ENCODE measurements around the gene SMIM1. TPM values are rescaled to one million over a fixed set of nuclear protein-coding genes. Genes with fewer than 3 reads are reported as not detected.

The SMIM1 gene
- total and polyA plus RNA-seq, 9 of the 15 experiments (the other 6 are each of a cell fraction or from before 2014, with no cell fraction given), result 2.3 to 125 (median 24.3) TPM

DNA sequence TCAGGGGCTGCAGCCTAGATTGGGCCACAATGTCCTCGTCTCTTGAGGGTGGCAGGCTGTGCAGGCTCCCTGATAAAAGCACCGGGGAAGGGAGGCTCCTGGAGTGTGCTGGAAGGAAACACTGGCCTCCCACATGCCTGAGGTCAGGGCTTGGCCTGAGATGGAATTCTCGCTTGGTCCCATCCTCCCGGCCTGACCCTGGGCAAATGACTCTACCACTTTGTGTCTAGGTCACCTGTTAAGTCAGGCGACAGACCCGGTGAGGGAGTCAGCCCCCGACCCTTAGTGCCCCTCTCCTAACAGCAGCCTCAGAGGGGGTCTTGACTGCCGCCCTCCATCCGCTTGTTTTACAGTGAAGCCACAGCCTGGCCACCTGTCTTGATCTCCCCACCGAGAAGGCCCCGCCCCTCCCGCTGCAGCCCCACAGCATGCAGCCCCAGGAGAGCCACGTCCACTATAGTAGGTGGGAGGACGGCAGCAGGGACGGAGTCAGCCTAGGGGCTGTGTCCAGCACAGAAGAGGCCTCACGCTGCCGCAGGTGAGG is 2.5 kb downstream of the SMIM1 start (continued):
- TF ChIP-seq ZBTB5 (IDR thresholded peaks at IDR 0.05), result no peak
- peak; percentile 93 for TF ChIP-seq TEAD4 (IDR thresholded peaks at IDR 0.05; ENCODE audit: low read length)
- no peak for TF ChIP-seq TEAD4 (CRISPR knock-in tag; IDR thresholded peaks at IDR 0.05; ENCODE audit: borderline replicate concordance)
- TF ChIP-seq SIN3A (IDR thresholded peaks at IDR 0.05; ENCODE audit: borderline replicate concordance in 2 of 2, control insufficient read depth in 1 of 2, low read depth in 2 of 2, low read length in 2 of 2), result 0 out of 4 replicates have a peak, but pooled peaks of 1 of the 2 experiments have one; percentile 27
- TF ChIP-seq SRSF1 (IDR thresholded peaks at IDR 0.05; ENCODE audit: low read depth, low read length), result no peak
- no peak for TF ChIP-seq IFI16 (CRISPR knock-in tag; IDR thresholded peaks at IDR 0.05)
- TF ChIP-seq ZSCAN29 (IDR thresholded peaks at IDR 0.05), result 0 out of 2 replicates have a peak, but pooled peaks have one; percentile 23
- TF ChIP-seq ZNF239 (CRISPR knock-in tag; IDR thresholded peaks at IDR 0.05), result no peak
- TF ChIP-seq HBP1 (CRISPR knock-in tag; IDR thresholded peaks at IDR 0.05), result no peak
- TF ChIP-seq STAG1 (CRISPR knock-in tag; IDR thresholded peaks at IDR 0.05; ENCODE audit: borderline replicate concordance), result no peak
- TF ChIP-seq SPI1 (IDR thresholded peaks at IDR 0.05; ENCODE audit: borderline replicate concordance, low read depth, low read length), result no peak
- no peak for TF ChIP-seq MTF1 (CRISPR knock-in tag; IDR thresholded peaks at IDR 0.05; ENCODE audit: borderline replicate concordance)
- TF ChIP-seq, protein P1, sequence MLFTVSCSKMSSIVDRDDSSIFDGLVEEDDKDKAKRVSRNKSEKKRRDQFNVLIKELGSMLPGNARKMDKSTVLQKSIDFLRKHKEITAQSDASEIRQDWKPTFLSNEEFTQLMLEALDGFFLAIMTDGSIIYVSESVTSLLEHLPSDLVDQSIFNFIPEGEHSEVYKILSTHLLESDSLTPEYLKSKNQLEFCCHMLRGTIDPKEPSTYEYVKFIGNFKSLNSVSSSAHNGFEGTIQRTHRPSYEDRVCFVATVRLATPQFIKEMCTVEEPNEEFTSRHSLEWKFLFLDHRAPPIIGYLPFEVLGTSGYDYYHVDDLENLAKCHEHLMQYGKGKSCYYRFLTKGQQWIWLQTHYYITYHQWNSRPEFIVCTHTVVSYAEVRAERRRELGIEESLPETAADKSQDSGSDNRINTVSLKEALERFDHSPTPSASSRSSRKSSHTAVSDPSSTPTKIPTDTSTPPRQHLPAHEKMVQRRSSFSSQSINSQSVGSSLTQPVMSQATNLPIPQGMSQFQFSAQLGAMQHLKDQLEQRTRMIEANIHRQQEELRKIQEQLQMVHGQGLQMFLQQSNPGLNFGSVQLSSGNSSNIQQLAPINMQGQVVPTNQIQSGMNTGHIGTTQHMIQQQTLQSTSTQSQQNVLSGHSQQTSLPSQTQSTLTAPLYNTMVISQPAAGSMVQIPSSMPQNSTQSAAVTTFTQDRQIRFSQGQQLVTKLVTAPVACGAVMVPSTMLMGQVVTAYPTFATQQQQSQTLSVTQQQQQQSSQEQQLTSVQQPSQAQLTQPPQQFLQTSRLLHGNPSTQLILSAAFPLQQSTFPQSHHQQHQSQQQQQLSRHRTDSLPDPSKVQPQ (CRISPR knock-in tag; IDR thresholded peaks at IDR 0.05; ENCODE audit: borderline replicate concordance), result 0 out of 2 replicates have a peak, but pooled peaks have one; percentile 14
- TF ChIP-seq CBX5 (IDR thresholded peaks at IDR 0.05; ENCODE audit: borderline replicate concordance, low read depth), result 0 out of 2 replicates have a peak, but pooled peaks have one; percentile 8
- no peak for TF ChIP-seq NUFIP1 (IDR thresholded peaks at IDR 0.05; ENCODE audit: partially characterized antibody)
- no peak for TF ChIP-seq TSHZ1 (CRISPR knock-in tag; IDR thresholded peaks at IDR 0.05)
- TF ChIP-seq, protein P2, sequence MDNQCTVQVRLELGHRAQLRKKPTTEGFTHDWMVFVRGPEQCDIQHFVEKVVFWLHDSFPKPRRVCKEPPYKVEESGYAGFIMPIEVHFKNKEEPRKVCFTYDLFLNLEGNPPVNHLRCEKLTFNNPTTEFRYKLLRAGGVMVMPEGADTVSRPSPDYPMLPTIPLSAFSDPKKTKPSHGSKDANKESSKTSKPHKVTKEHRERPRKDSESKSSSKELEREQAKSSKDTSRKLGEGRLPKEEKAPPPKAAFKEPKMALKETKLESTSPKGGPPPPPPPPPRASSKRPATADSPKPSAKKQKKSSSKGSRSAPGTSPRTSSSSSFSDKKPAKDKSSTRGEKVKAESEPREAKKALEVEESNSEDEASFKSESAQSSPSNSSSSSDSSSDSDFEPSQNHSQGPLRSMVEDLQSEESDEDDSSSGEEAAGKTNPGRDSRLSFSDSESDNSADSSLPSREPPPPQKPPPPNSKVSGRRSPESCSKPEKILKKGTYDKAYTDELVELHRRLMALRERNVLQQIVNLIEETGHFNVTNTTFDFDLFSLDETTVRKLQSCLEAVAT (IDR thresholded peaks at IDR 0.05), result no peak; a peak in 1 of 4 replicates
